ENCODE measurements around the gene PSMG1. TPM values are rescaled to one million over a fixed set of nuclear protein-coding genes. Genes with fewer than 3 reads are reported as not detected.

PSMG1 gene
- total RNA-seq, 1 experiment from 2014 or later = 78.8 TPM

DNA sequence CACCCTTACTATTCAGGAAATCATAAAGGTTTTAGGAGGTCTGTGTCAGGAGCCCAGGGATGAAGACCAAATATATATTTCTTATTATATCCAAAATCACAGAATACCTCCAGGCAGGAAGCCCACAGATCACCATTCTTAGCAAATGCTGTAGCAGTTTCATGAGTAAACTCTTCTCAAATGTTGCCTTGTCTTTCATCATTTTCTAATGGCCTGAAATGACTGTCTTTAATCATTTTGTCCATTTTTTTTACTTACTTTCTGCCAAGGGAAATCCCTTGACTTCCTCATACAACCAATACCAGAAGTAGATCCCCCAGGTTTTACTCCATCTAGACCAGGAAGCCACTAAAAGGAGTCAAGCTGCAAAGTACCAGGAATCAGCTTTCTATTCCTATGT, 32.4 kb downstream of the PSMG1 start:
- Mint-ChIP-seq H3K27me3 (ENCODE audit: low read depth) (no peaks in the 10 kb centered on the region; the same call in 1 of the 2 replicates), H3K4me1 (no peaks in the 10 kb centered on the region), H3K27ac (no peak overlapping the region), H3K9me3 (peaks cover under 1 to 3% of the 10 kb centered on the region in 2 experiments; a peak in 2 of 5 replicates), H3K4me3 (no peak overlapping the region), H3K36me3 (ENCODE audit: insufficient read depth in 1 of 3, low read depth in 3 of 3) (peaks cover 0 to 1% (median 0%) of the 10 kb centered on the region in 3 experiments; a peak in 2 of 7 replicates)
- Histone ChIP-seq H2BK5ac (ENCODE audit: insufficient read length, low read length) (no peak overlapping the region), H3K79me2 (ENCODE audit: insufficient read depth, low read length) (no peaks in the 10 kb centered on the region), H3K9me3 (ENCODE audit: control insufficient read depth, low read depth, low read length) (no peaks in the 10 kb centered on the region), H4K8ac (replicated peaks; ENCODE audit: insufficient read length, low read depth, low read length) (no peak overlapping the region), H3T11ph (ENCODE audit: low read length) (no peak overlapping the region), H2AK5ac (ENCODE audit: insufficient read length, low read length) (no peak overlapping the region), H4K5ac (ENCODE audit: insufficient read length, low read depth, low read length) (no peak overlapping the region), H3K4me2 (ENCODE audit: insufficient read depth, insufficient read length, low read length) (no peak overlapping the region), H3K4ac (ENCODE audit: low read depth, low read length) (no peak overlapping the region), H2AFZ (ENCODE audit: low read length) (no peak overlapping the region), H3K23ac (ENCODE audit: insufficient read length, low read depth, low read length) (no peak overlapping the region), H3K27me3 (ENCODE audit: insufficient read depth, low read length) (no peaks in the 10 kb centered on the region), H3K14ac (ENCODE audit: insufficient read depth, low read length) (no peak overlapping the region), H3K18ac (ENCODE audit: insufficient read length, low read depth, low read length) (no peak overlapping the region), H3K79me1 (ENCODE audit: insufficient read depth, low read depth, low read length, poor library complexity, severe bottlenecking) (no peaks in the 10 kb centered on the region), H2BK20ac (ENCODE audit: low read depth, low read length, poor library complexity, severe bottlenecking) (no peak overlapping the region), H3K9ac (ENCODE audit: extremely low read depth, insufficient read length, low read length) (no peak overlapping the region), H4K20me1 (ENCODE audit: control insufficient read depth, insufficient read depth, insufficient read length) (no peaks in the 10 kb centered on the region), H3K27ac (ENCODE audit: insufficient read length, low read depth, low read length) (no peak overlapping the region), H2BK12ac (ENCODE audit: insufficient read length, low read depth, low read length) (no peak overlapping the region), H2BK15ac (ENCODE audit: low read depth, low read length) (no peak overlapping the region), H3K4me1 (ENCODE audit: insufficient read depth, low read length) (no peaks in the 10 kb centered on the region), H2BK120ac (ENCODE audit: low read depth, low read length, poor library complexity, severe bottlenecking) (no peak overlapping the region), H3K56ac (ENCODE audit: insufficient read length, low read depth, low read length) (no peak overlapping the region), H3K23me2 (ENCODE audit: insufficient read length, low read depth, low read length, poor library complexity, severe bottlenecking) (no peaks in the 10 kb centered on the region), H4K91ac (ENCODE audit: insufficient read length, low read depth, low read length) (no peak overlapping the region)
- no peak for DNase-seq
- TF ChIP-seq CTCF (conservative IDR thresholded peaks at IDR 0.05) = no peak

Data from H9 (cell line).